Endothelial cell of umbilical vein (primary cell): ENCODE results near the gene RAP2A. TPM values are rescaled to one million over a fixed set of nuclear protein-coding genes. Genes with fewer than 3 reads are reported as not detected.

Experiments
- BruUV-seq: library from RNA; stranded (reverse); fragments of 400-500 nt; replicated peaks from 2 replicates; lab custom pipeline; 2021; lab: Mats Ljungman, UMichigan
- CTCF ChIA-PET: fragments of 300-600, 350-600 bp; sonication (Branson Sonifier 250); formaldehyde crosslinking; loops from one replicate; lab custom pipeline; 2021; ENCODE audit warnings: antibody characterized with exemption, inconsistent platforms; lab: Charles Lee
- POLR2A ChIA-PET: fragments of 300-600, 350-600 bp; sonication (Branson Sonifier 250); formaldehyde crosslinking; loops from one replicate; lab custom pipeline; 2021; ENCODE audit warnings: antibody characterized with exemption, inconsistent platforms; lab: Charles Lee
- DNase-seq: peaks from one replicate; pipeline ENCODE4 v3.0.0-alpha.2; 2011; ENCODE audit warnings: low read depth, low spot score
- FAIRE-seq: peaks from 2 replicates; lab custom pipeline; 2011; peaks lifted over from hg19 to GRCh38; lab: Jason Lieb, UNC
- H2AFZ ChIP-seq: 2 replicates; pipeline ENCODE4 v1.6.0; 2012; ENCODE audit warnings: low read depth, low read length, control low read depth, inconsistent platforms
- H3K27ac ChIP-seq: 2 replicates; pipeline ENCODE4 v1.5.1; 2011; ENCODE audit warnings: low read depth, mild to moderate bottlenecking, control low read depth, low read length, moderate library complexity; ENCODE audit not compliant: insufficient read depth
- H3K27me3 ChIP-seq, 2 experiments: 2 replicates each; pipeline versions ENCODE4 v1.6.0 to v1.6.1; 2011; ENCODE audit warnings: low read length in 2 of 2, mixed read lengths in 1 of 2; ENCODE audit not compliant: control insufficient read depth in 2 of 2, insufficient read depth in 2 of 2
- H3K36me3 ChIP-seq, 2 experiments: 2 replicates in 1 of 2; 3 replicates in 1 of 2; pipeline ENCODE4 v1.5.1; 2011; ENCODE audit warnings: low read length in 2 of 2, mild to moderate bottlenecking in 1 of 2, moderate library complexity in 1 of 2; ENCODE audit not compliant: control insufficient read depth in 2 of 2, insufficient read depth in 2 of 2; ENCODE audit errors: extremely low read depth in 1 of 2
- H3K4me1 ChIP-seq: 3 replicates; pipeline ENCODE4 v1.5.1; 2011; ENCODE audit warnings: mild to moderate bottlenecking, low read length; ENCODE audit not compliant: control insufficient read depth, insufficient read depth; ENCODE audit errors: extremely low read depth
- H3K4me2 ChIP-seq: 2 replicates; pipeline ENCODE4 v1.6.1; 2011; ENCODE audit warnings: low read length, control low read depth, mixed read lengths; ENCODE audit not compliant: insufficient read depth
- H3K4me3 ChIP-seq, 3 experiments: fragments of 200-600 bp in 1 of 3; sonication (generic), shearing (Covaris generic) in 1 of 3; replicated peaks in 1 of 3; 2 replicates each; pipeline ENCODE4 v1.5.1; 2011 to 2016; ENCODE audit warnings: control low read depth in 3 of 3, low read length in 3 of 3, mild to moderate bottlenecking in 2 of 3, inconsistent platforms in 1 of 3, low read depth in 1 of 3, moderate library complexity in 1 of 3; ENCODE audit not compliant: insufficient read depth in 1 of 3
- H3K79me2 ChIP-seq: 2 replicates; pipeline ENCODE4 v1.6.0; 2012; ENCODE audit warnings: low read length, inconsistent platforms; ENCODE audit not compliant: control insufficient read depth, insufficient read depth
- H3K9ac ChIP-seq: replicated peaks from 2 replicates; pipeline ENCODE3; 2011; ENCODE audit warnings: low read length, control low read depth; ENCODE audit not compliant: insufficient read depth; ENCODE audit errors: extremely low read depth
- H3K9me1 ChIP-seq: replicated peaks from 3 replicates; pipeline ENCODE4 v1.6.0; 2011; ENCODE audit warnings: mild to moderate bottlenecking, low read length; ENCODE audit not compliant: control insufficient read depth, insufficient read depth; ENCODE audit errors: extremely low read depth
- H3K9me3 ChIP-seq: replicated peaks from 2 replicates; pipeline ENCODE4 v1.5.1; 2012; ENCODE audit warnings: low read length, inconsistent platforms; ENCODE audit not compliant: control insufficient read depth, insufficient read depth
- H4K20me1 ChIP-seq: replicated peaks from 2 replicates; pipeline ENCODE3; 2011; ENCODE audit warnings: mild to moderate bottlenecking, low read length; ENCODE audit not compliant: control insufficient read depth, insufficient read depth; ENCODE audit errors: extremely low read depth
- EZH2 ChIP-seq: IDR thresholded peaks from 2 replicates; pipeline ENCODE4 v1.6.1; 2012; ENCODE audit warnings: borderline replicate concordance, low read depth, mild to moderate bottlenecking, moderate library complexity, low read length, inconsistent platforms; ENCODE audit not compliant: severe bottlenecking
- FOS ChIP-seq: IDR thresholded peaks from 2 replicates; pipeline ENCODE4 v1.6.1; 2011; ENCODE audit warnings: mild to moderate bottlenecking, low read length, moderate library complexity, borderline replicate concordance; ENCODE audit not compliant: insufficient read depth
- GATA2 ChIP-seq: IDR thresholded peaks from 2 replicates; pipeline ENCODE4 v1.7.0; 2011; ENCODE audit warnings: low read depth, mild to moderate bottlenecking, moderate library complexity, mixed read lengths, low read length; ENCODE audit not compliant: insufficient read length, insufficient read depth
- JUN ChIP-seq: IDR thresholded peaks from 2 replicates; pipeline ENCODE4 v1.6.1; 2011; ENCODE audit warnings: borderline replicate concordance, low read depth; ENCODE audit not compliant: insufficient read length, insufficient read depth
- MYC ChIP-seq: IDR thresholded peaks from one replicate; pipeline ENCODE4 v1.6.1; 2011; ENCODE audit warnings: mild to moderate bottlenecking, low read depth, low read length
- POLR2A ChIP-seq: IDR thresholded peaks from 2 replicates; pipeline ENCODE4 v1.6.1; 2012; ENCODE audit warnings: low read depth, mild to moderate bottlenecking, control low read depth, low read length
- POLR2AphosphoS5 ChIP-seq: IDR thresholded peaks from 2 replicates; pipeline ENCODE4 v1.6.1; 2012; ENCODE audit warnings: low read depth, mild to moderate bottlenecking, control low read depth, low read length, moderate library complexity; ENCODE audit not compliant: insufficient read depth
- dilution Hi-C: fragments of 300-500 bp; cut with MboI; formaldehyde crosslinking; loops from one replicate; pipeline ENCODE4 v1.15.0; 2019; ENCODE audit warnings: low sequenced_read_pairs; ENCODE audit not compliant: extremely low pct_ligation_motif_present
- intact Hi-C: fragments of 100-400 bp; cut with micrococcal nuclease; formaldehyde crosslinking; loops from one replicate; pipeline ENCODE4 v1.10.0; 2022
- polyA plus RNA-seq, 4 experiments: library from polyadenylated mRNA; depleted of rRNA in 3 of 4; stranded (reverse) in 3 of 4; unstranded in 1 of 4; fragments of >200 nt; gene quantifications; 2 replicates each; pipeline versions ENCODE4 v1.2.1 to v1.2.3, GENCODE V29; 2011 to 2012; ENCODE audit warnings: missing spikeins in 1 of 4
- total RNA-seq: library from RNA; stranded (reverse); gene quantifications from 2 replicates; pipeline ENCODE4 v1.2.3, GENCODE V29; 2021
- TF ChIP-seq, protein P1 (sequence below): IDR thresholded peaks from 2 replicates; pipeline ENCODE4 v1.6.1; 2011; ENCODE audit not compliant: insufficient read depth, insufficient read length
- TF ChIP-seq, protein P2 (sequence below), 2 donors: IDR thresholded peaks; 1 replicate in 1 of 2; 2 replicates in 1 of 2; pipeline ENCODE4 v1.5.1; 2011; ENCODE audit warnings: low read length in 2 of 2, mild to moderate bottlenecking in 2 of 2, moderate library complexity in 2 of 2, control low read depth in 1 of 2, inconsistent platforms in 1 of 2, low read depth in 1 of 2; ENCODE audit not compliant: insufficient read depth in 1 of 2; ENCODE audit errors: extremely low read depth in 1 of 2

The RAP2A gene
- total and polyA plus RNA-seq, 2 donors (not counting 3 experiments of a cell fraction or from before 2014, with no cell fraction given): 7.8 to 44.4 TPM

DNA sequence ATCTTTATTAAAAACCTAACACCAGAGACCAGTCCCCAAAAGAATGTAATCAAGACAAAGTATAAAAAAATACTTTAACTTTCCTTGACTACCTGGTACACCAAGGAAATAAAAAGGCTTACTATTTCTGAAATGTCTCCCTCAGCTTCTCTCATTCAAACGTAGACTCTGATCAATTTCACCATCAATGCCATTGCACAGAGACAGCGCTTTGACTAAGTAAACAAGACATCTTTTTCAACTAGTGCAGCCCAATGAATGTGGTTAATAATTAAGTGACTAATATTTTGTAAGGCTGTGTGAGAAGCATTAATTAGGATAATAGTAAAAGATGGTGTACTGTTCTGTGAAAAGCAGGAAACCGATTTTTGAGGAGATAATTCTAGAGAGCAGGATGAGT is 7.3 kb upstream of the RAP2A start:
- H3K79me2 ChIP-seq: no peaks in the 10 kb centered on the region
- no peak overlapping the region for H3K4me3 ChIP-seq
- intact Hi-C loops: no loop called here
- no TSS peak for BruUV-seq
- ChIA-PET CTCF (no interaction called here), POLR2A (no interaction called here)
- H3K36me3 ChIP-seq: no peaks in the 10 kb centered on the region
- peaks cover 0 to 3% of the 10 kb centered on the region in 2 experiments for H3K27me3 ChIP-seq
- no peaks in the 10 kb centered on the region for H3K9me1 ChIP-seq
- DNase-seq (no peak), FAIRE-seq (no peak)
- dilution Hi-C loops: no loop called here
- H3K4me2 ChIP-seq: no peak overlapping the region
- H4K20me1 ChIP-seq: no peaks in the 10 kb centered on the region
- H3K9me3 ChIP-seq: no peaks in the 10 kb centered on the region
- TF ChIP-seq MYC (no peak), GATA2 (no peak), JUN (no peak), EZH2 (no peak)
- TF ChIP-seq, protein P1, sequence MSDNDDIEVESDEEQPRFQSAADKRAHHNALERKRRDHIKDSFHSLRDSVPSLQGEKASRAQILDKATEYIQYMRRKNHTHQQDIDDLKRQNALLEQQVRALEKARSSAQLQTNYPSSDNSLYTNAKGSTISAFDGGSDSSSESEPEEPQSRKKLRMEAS: no peak
- H2AFZ ChIP-seq: no peak overlapping the region
- no peaks in the 10 kb centered on the region for H3K4me1 ChIP-seq
- H3K27ac ChIP-seq: no peak overlapping the region
- no peak overlapping the region for H3K9ac ChIP-seq

DNA sequence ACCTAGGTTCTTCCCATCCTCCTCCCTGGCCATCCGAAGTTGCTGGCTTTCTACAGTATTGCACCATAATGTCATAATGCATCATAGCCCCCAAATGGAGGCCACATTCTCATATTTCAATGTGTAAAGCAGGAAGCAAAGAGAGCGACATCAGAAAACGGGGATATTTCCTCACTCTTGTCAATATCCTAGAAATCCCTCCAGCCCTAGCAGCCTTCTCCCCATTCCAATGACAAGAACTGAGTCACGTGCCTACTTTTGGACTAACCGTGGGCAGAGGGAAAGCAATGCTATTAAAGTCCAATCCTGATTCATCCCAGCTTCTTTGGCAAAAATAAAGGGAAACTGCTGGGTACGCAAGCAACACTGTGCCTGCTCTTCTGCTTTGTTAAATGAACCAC is 4.3 kb upstream of the RAP2A start:
- BruUV-seq: no TSS peak
- Histone ChIP-seq H3K27me3 (peaks cover 0 to 3% of the 10 kb centered on the region in 2 experiments), H3K79me2 (peaks cover 4% of the 10 kb centered on the region), H3K27ac (no peak overlapping the region), H3K9ac (no peak overlapping the region), H3K9me1 (no peaks in the 10 kb centered on the region), H4K20me1 (no peaks in the 10 kb centered on the region), H2AFZ (no peak overlapping the region), H3K4me3 (no peak overlapping the region), H3K4me2 (no peak overlapping the region), H3K9me3 (no peaks in the 10 kb centered on the region), H3K4me1 (peaks cover 5% of the 10 kb centered on the region), H3K36me3 (no peaks in the 10 kb centered on the region)
- CTCF ChIA-PET: no interaction called here
- dilution Hi-C loops (no loop called here), intact Hi-C loops (loop anchor here (10.0 kb wide), 1 partner anchor 1375 kb away; the partner anchor contains the start of gene UGGT2)
- FAIRE-seq (no peak), DNase-seq (no peak)
- TF ChIP-seq MYC (no peak), FOS (no peak), GATA2 (no peak), JUN (no peak), POLR2A (no peak), EZH2 (no peak), POLR2AphosphoS5 (no peak)
- TF ChIP-seq, protein P1: no peak
- TF ChIP-seq, protein P2, sequence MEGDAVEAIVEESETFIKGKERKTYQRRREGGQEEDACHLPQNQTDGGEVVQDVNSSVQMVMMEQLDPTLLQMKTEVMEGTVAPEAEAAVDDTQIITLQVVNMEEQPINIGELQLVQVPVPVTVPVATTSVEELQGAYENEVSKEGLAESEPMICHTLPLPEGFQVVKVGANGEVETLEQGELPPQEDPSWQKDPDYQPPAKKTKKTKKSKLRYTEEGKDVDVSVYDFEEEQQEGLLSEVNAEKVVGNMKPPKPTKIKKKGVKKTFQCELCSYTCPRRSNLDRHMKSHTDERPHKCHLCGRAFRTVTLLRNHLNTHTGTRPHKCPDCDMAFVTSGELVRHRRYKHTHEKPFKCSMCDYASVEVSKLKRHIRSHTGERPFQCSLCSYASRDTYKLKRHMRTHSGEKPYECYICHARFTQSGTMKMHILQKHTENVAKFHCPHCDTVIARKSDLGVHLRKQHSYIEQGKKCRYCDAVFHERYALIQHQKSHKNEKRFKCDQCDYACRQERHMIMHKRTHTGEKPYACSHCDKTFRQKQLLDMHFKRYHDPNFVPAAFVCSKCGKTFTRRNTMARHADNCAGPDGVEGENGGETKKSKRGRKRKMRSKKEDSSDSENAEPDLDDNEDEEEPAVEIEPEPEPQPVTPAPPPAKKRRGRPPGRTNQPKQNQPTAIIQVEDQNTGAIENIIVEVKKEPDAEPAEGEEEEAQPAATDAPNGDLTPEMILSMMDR (IDR thresholded peaks at IDR 0.05; ENCODE audit: extremely low read depth in 1 of 2, insufficient read depth in 1 of 2, low read depth in 1 of 2, low read length in 2 of 2): no peak
- POLR2A ChIA-PET: no interaction called here
